HG03025 (cell line): ENCODE measurements around the gene NOP16.

Source experiments
- ATAC-seq: cut with Tn5 transposase; IDR thresholded peaks from one replicate; pipeline ENCODE4 v1.9.1; 2021; ENCODE audit warnings: mild to moderate bottlenecking, moderate library complexity; ENCODE audit not compliant: unreplicated experiment, low FRiP score

Gene NOP16

GRCh38 chr5:176388444-176389134 is at the start of gene NOP16, which contains the start of gene HIGD2A:
NOP16 (minus strand) TSS chr5:176388598; CDS start chr5:176388539, 59 bp downstream.
HIGD2A (plus strand) TSS chr5:176388751; CDS start chr5:176388820, 69 bp downstream.
- ATAC-seq: peak; percentile 81

GRCh38 chr5:176436656-176437055 is 48.3 kb upstream of the NOP16 start:
- no peak for ATAC-seq

GRCh38 chr5:176432707-176433106 is 44.3 kb upstream of the NOP16 start:
- ATAC-seq: no peak

- ATAC-seq: no peak
Measured at GRCh38 chr5:176429972-176430371, 41.6 kb upstream of the NOP16 start.

GRCh38 chr5:176427971-176428370 is 39.6 kb upstream of the NOP16 start:
- no peak for ATAC-seq

- ATAC-seq: no peak
Measured at GRCh38 chr5:176426876-176427275, 38.5 kb upstream of the NOP16 start.

GRCh38 chr5:176425791-176426190 is 37.4 kb upstream of the NOP16 start:
- no peak for ATAC-seq

- no peak for ATAC-seq
Measured at GRCh38 chr5:176425138-176425537, 36.7 kb upstream of the NOP16 start.

- no peak for ATAC-seq
Measured at GRCh38 chr5:176424181-176424580, 35.8 kb upstream of the NOP16 start.

GRCh38 chr5:176420972-176421544 is 32.7 kb upstream of the NOP16 start:
- ATAC-seq: no peak

GRCh38 chr5:176420086-176420485 is 31.7 kb upstream of the NOP16 start:
- ATAC-seq: no peak

GRCh38 chr5:176418251-176418650 is 29.9 kb upstream of the NOP16 start:
- ATAC-seq: no peak

- no peak for ATAC-seq
Measured at GRCh38 chr5:176416965-176417364, 28.6 kb upstream of the NOP16 start.

- ATAC-seq: peak; percentile 86
Measured at GRCh38 chr5:176415952-176416924, 27.8 kb upstream of the NOP16 start, which contains the start of gene CLTB. CLTB (minus strand) TSS chr5:176416539; CDS start chr5:176416363, 176 bp downstream.

GRCh38 chr5:176415240-176415951 is 27.0 kb upstream of the NOP16 start:
- ATAC-seq: no peak

- ATAC-seq: no peak
Measured at GRCh38 chr5:176414704-176415103, 26.3 kb upstream of the NOP16 start.

- ATAC-seq: no peak
Measured at GRCh38 chr5:176413709-176414191, 25.4 kb upstream of the NOP16 start.

GRCh38 chr5:176413255-176413565 is 24.8 kb upstream of the NOP16 start:
- ATAC-seq: no peak

- ATAC-seq: no peak
Measured at GRCh38 chr5:176412517-176413254, 24.3 kb upstream of the NOP16 start.
